Activated CD4-positive, alpha-beta T cell treated with anti-CD3 and anti-CD28 coated beads, Interleukin-2, Interleukin-4, amounts not matched to agents 100 ng/mL and 50 ng/mL, durations not matched to agents 16 hours and 8 hours (primary cell): ENCODE measurements around the gene MPPED1.

ENCODE experiments used
- DNase-seq: peaks from one replicate; pipeline ENCODE4 v3.0.0-alpha.2; 2020; ENCODE audit warnings: low spot score

MPPED1 gene

GRCh38 chr22:43411040-43411868 is 560 bp upstream of the MPPED1 start:
- no peak for DNase-seq

- no peak for DNase-seq
Measured at GRCh38 chr22:43412808-43413795, 1.3 kb downstream of the MPPED1 start.

GRCh38 chr22:43413826-43414225 is 2.0 kb downstream of the MPPED1 start:
- DNase-seq: no peak

- no peak for DNase-seq
Measured at GRCh38 chr22:43415681-43416080, 3.9 kb downstream of the MPPED1 start.

- no peak for DNase-seq
Measured at GRCh38 chr22:43417555-43417954, 5.7 kb downstream of the MPPED1 start.

- DNase-seq: no peak
Measured at GRCh38 chr22:43418079-43418825, 6.4 kb downstream of the MPPED1 start.

- no peak for DNase-seq
Measured at GRCh38 chr22:43419371-43420080, 7.7 kb downstream of the MPPED1 start.

GRCh38 chr22:43421046-43421665 is 9.3 kb downstream of the MPPED1 start:
- no peak for DNase-seq

GRCh38 chr22:43421914-43422615 is 10.3 kb downstream of the MPPED1 start:
- DNase-seq: no peak

GRCh38 chr22:43423046-43423445 is 11.2 kb downstream of the MPPED1 start:
- DNase-seq: no peak

GRCh38 chr22:43424201-43424600 is 12.4 kb downstream of the MPPED1 start:
- DNase-seq: no peak

GRCh38 chr22:43424666-43425630 is 13.1 kb downstream of the MPPED1 start:
- DNase-seq: no peak

- DNase-seq: no peak
Measured at GRCh38 chr22:43425976-43426785, 14.4 kb downstream of the MPPED1 start.

GRCh38 chr22:43426816-43427215 is 15.0 kb downstream of the MPPED1 start:
- no peak for DNase-seq

GRCh38 chr22:43427296-43428004 is 15.6 kb downstream of the MPPED1 start:
- no peak for DNase-seq

- no peak for DNase-seq
Measured at GRCh38 chr22:43428005-43428485, 16.2 kb downstream of the MPPED1 start.

GRCh38 chr22:43428521-43428920 is 16.7 kb downstream of the MPPED1 start:
- DNase-seq: no peak
